Loucy (cell line): ENCODE measurements around the gene GPI.

Source experiments
- CTCF ChIP-seq: fragments of 200-600 bp; sonication (generic); conservative IDR thresholded peaks from 2 replicates; pipeline ENCODE4 v1.5.1; 2014; ENCODE audit warnings: mild to moderate bottlenecking, antibody characterized with exemption, low read length
- EZH2phosphoT487 ChIP-seq: fragments of 200-600 bp; IDR thresholded peaks from 2 replicates; pipeline ENCODE4 v1.6.1; 2018; ENCODE audit warnings: antibody characterized with exemption, mild to moderate bottlenecking, moderate library complexity, borderline replicate concordance

- TF ChIP-seq CTCF: no peak
- TF ChIP-seq EZH2phosphoT487: no peak
These were observed 43.3 kb upstream of the GPI start for GRCh38 chr19:34321735-34322134.
